Lower leg skin (tissue), 3 donors: Measurements from ENCODE around the gene VAT1L.

Source experiments
- POLR2A ChIP-seq, 2 donors: fragments of 450-650 bp; IDR thresholded peaks; one replicate each; pipeline ENCODE4 v1.6.1; 2016 to 2017; ENCODE audit warnings: antibody characterized with exemption in 2 of 2, mild to moderate bottlenecking in 1 of 2, moderate library complexity in 1 of 2
- TF ChIP-seq, protein P1 (sequence below), 3 donors: fragments of 450-650 bp; IDR thresholded peaks; one replicate each; pipeline ENCODE4 v1.5.1; 2016; ENCODE audit warnings: antibody characterized with exemption in 3 of 3, mild to moderate bottlenecking in 3 of 3, moderate library complexity in 2 of 3

DNA sequence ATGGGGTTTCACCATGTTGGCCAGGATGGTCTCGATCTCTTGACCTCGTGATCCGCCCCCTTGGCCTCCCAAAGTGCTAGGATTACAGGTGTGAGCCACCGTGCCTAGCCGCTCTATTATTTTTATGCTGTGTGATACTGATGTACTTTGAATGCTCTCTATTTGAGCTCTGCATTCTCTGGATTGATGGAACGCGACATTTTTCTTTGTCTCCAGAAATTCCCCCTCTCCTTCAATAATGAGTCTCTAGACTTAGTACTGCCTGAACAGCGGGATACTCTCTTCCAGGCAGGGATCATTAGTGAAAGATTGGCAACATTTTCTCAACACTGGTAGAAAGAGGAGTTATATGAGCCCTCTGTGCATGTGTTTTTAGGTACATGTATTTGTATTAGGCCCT is 140.6 kb downstream of the VAT1L start:
- TF ChIP-seq POLR2A (IDR thresholded peaks at IDR 0.05): no peak
- TF ChIP-seq, protein P1, sequence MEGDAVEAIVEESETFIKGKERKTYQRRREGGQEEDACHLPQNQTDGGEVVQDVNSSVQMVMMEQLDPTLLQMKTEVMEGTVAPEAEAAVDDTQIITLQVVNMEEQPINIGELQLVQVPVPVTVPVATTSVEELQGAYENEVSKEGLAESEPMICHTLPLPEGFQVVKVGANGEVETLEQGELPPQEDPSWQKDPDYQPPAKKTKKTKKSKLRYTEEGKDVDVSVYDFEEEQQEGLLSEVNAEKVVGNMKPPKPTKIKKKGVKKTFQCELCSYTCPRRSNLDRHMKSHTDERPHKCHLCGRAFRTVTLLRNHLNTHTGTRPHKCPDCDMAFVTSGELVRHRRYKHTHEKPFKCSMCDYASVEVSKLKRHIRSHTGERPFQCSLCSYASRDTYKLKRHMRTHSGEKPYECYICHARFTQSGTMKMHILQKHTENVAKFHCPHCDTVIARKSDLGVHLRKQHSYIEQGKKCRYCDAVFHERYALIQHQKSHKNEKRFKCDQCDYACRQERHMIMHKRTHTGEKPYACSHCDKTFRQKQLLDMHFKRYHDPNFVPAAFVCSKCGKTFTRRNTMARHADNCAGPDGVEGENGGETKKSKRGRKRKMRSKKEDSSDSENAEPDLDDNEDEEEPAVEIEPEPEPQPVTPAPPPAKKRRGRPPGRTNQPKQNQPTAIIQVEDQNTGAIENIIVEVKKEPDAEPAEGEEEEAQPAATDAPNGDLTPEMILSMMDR (IDR thresholded peaks at IDR 0.05): no peak
